GM21381 (cell line): ENCODE measurements around the gene MGAM2.
A peak's percentile ranks its signal among the peaks of the same experiment; 100 is the strongest.

ENCODE experiments used
- ATAC-seq: cut with Tn5 transposase; IDR thresholded peaks from one replicate; pipeline ENCODE4 v1.9.1; 2021; ENCODE audit warnings: mild to moderate bottlenecking, moderate library complexity; ENCODE audit not compliant: unreplicated experiment

The MGAM2 gene

GRCh38 chr7:142114207-142114606 lies 2.7 kb downstream of the MGAM2 start:
- no peak for ATAC-seq

- no peak for ATAC-seq
Measured at GRCh38 chr7:142120524-142120923, 9.0 kb downstream of the MGAM2 start.

- no peak for ATAC-seq
Measured at GRCh38 chr7:142123184-142123583, 11.7 kb downstream of the MGAM2 start.

- ATAC-seq = no peak
Measured at GRCh38 chr7:142125256-142125955, 13.9 kb downstream of the MGAM2 start.

- no peak for ATAC-seq
Measured at GRCh38 chr7:142130267-142130666, 18.7 kb downstream of the MGAM2 start.

- ATAC-seq = no peak
Measured at GRCh38 chr7:142131439-142132185, 20.1 kb downstream of the MGAM2 start.

GRCh38 chr7:142133731-142134148 lies 22.2 kb downstream of the MGAM2 start:
- ATAC-seq = no peak

GRCh38 chr7:142134909-142135308 lies 23.4 kb downstream of the MGAM2 start:
- no peak for ATAC-seq

GRCh38 chr7:142138996-142139395 lies 27.5 kb downstream of the MGAM2 start:
- ATAC-seq = no peak

GRCh38 chr7:142139597-142140400 lies 28.3 kb downstream of the MGAM2 start:
- ATAC-seq = no peak

GRCh38 chr7:142140401-142140959 lies 29.0 kb downstream of the MGAM2 start:
- no peak for ATAC-seq

GRCh38 chr7:142142702-142143101 lies 31.2 kb downstream of the MGAM2 start:
- ATAC-seq = no peak

- ATAC-seq = no peak
Measured at GRCh38 chr7:142146124-142146523, 34.6 kb downstream of the MGAM2 start.

GRCh38 chr7:142150356-142150755 lies 38.8 kb downstream of the MGAM2 start:
- no peak for ATAC-seq

GRCh38 chr7:142150869-142151268 lies 39.4 kb downstream of the MGAM2 start:
- no peak for ATAC-seq

- ATAC-seq = peak; percentile 63
Measured at GRCh38 chr7:142152076-142152475, 40.6 kb downstream of the MGAM2 start.

GRCh38 chr7:142153400-142153799 lies 41.9 kb downstream of the MGAM2 start:
- ATAC-seq = no peak

- no peak for ATAC-seq
Measured at GRCh38 chr7:142158736-142159496, 47.4 kb downstream of the MGAM2 start.

GRCh38 chr7:142161921-142162320 lies 50.4 kb downstream of the MGAM2 start:
- ATAC-seq = no peak

- no peak for ATAC-seq
Measured at GRCh38 chr7:142168746-142169145, 57.2 kb downstream of the MGAM2 start.

- ATAC-seq = no peak
Measured at GRCh38 chr7:142172932-142173331, 61.4 kb downstream of the MGAM2 start.
